ENCODE results near the gene DCPS. TPM values are rescaled to one million over a fixed set of nuclear protein-coding genes. Genes with fewer than 3 reads are reported as not detected.
A peak's percentile ranks its signal among the peaks of the same experiment; 100 is the strongest.
"Not testable (repeated sequence)": the region's sequence is repeated elsewhere in the genome, so short reads cannot be mapped to it uniquely, and the experiment has no call there.

The DCPS gene
- total RNA-seq, 3 donors from 2014 or later: 8.8 to 11.7 (median 9.6) TPM

- Histone ChIP-seq H3K4me1 (peaks cover 0 to 6% of the 10 kb centered on the region in 2 donors), H3K27me3 (no peaks in the 10 kb centered on the region), H3K36me3 (no peaks in the 10 kb centered on the region), H3K4me3 (peak overlapping the region; percentile 55 to 76 (median 60)), H3K27ac (peak overlapping the region; percentile 90 to 91), H3K9me3 (no peaks in the 10 kb centered on the region)
- TF ChIP-seq POLR2A (IDR thresholded peaks at IDR 0.05): no peak
- no peak for TF ChIP-seq CTCF (IDR thresholded peaks at IDR 0.05)
- no peak for TF ChIP-seq POLR2AphosphoS5 (IDR thresholded peaks at IDR 0.05)
- no peak for DNase-seq (ENCODE audit: low spot score in 2 of 2)
- intact Hi-C loops (cut with DNase I; ENCODE audit: low total_unique reads): no loop called here
Measured at GRCh38 chr11:126304457-126305075, 706 bp downstream of the DCPS start.

- no peak overlapping the region for H3K27ac ChIP-seq
- H3K9me3 ChIP-seq: no peaks in the 10 kb centered on the region
- intact Hi-C loops (cut with DNase I; ENCODE audit: low total_unique reads): no loop called here
- no peak overlapping the region for H3K4me3 ChIP-seq
- no peaks in the 10 kb centered on the region for H3K27me3 ChIP-seq
- DNase-seq (ENCODE audit: low spot score in 2 of 2): no peak
- no peak for TF ChIP-seq CTCF (IDR thresholded peaks at IDR 0.05)
- no peak for TF ChIP-seq POLR2AphosphoS5 (IDR thresholded peaks at IDR 0.05)
- no peak for TF ChIP-seq POLR2A (IDR thresholded peaks at IDR 0.05)
- peaks cover 0 to 6% of the 10 kb centered on the region in 2 donors for H3K4me1 ChIP-seq
- H3K36me3 ChIP-seq: no peaks in the 10 kb centered on the region
Measured at GRCh38 chr11:126305699-126306098, 1.8 kb downstream of the DCPS start.

GRCh38 chr11:126307706-126308105 is 3.8 kb downstream of the DCPS start:
- no peaks in the 10 kb centered on the region for H3K36me3 ChIP-seq
- no peaks in the 10 kb centered on the region for H3K27me3 ChIP-seq
- H3K9me3 ChIP-seq: no peaks in the 10 kb centered on the region
- DNase-seq (ENCODE audit: low spot score in 2 of 2): no peak
- peaks cover 0 to 6% of the 10 kb centered on the region in 2 donors for H3K4me1 ChIP-seq
- intact Hi-C loops (cut with DNase I; ENCODE audit: low total_unique reads): no loop called here
- H3K27ac ChIP-seq: no peak overlapping the region
- TF ChIP-seq CTCF (IDR thresholded peaks at IDR 0.05) (no peak), POLR2A (IDR thresholded peaks at IDR 0.05) (no peak), POLR2AphosphoS5 (IDR thresholded peaks at IDR 0.05) (no peak)
- H3K4me3 ChIP-seq: no peak overlapping the region

- H3K27me3 ChIP-seq: no peaks in the 10 kb centered on the region
- intact Hi-C loops (cut with DNase I; ENCODE audit: low total_unique reads): no loop called here
Measured at GRCh38 chr11:126308271-126308671, 4.4 kb downstream of the DCPS start.

GRCh38 chr11:126308771-126309170 is 4.9 kb downstream of the DCPS start:
- H3K27me3 ChIP-seq; H3K9me3 ChIP-seq; H3K4me1 ChIP-seq; H3K27ac ChIP-seq; H3K4me3 ChIP-seq; H3K36me3 ChIP-seq; DNase-seq (ENCODE audit: low spot score in 2 of 2): not testable (repeated sequence)
- intact Hi-C loops (cut with DNase I; ENCODE audit: low total_unique reads): loop anchor here (1.0 kb wide), 1 partner anchor 40 kb away; the partner anchor contains the start of gene SRPRA

More at GRCh38 chr11:126308271-126308671, 4.4 kb downstream of the DCPS start:
- no peak overlapping the region for H3K27ac ChIP-seq
- peaks cover 0 to 6% of the 10 kb centered on the region in 2 donors for H3K4me1 ChIP-seq
- no peaks in the 10 kb centered on the region for H3K9me3 ChIP-seq
- TF ChIP-seq POLR2A (IDR thresholded peaks at IDR 0.05) (no peak), CTCF (IDR thresholded peaks at IDR 0.05) (no peak), POLR2AphosphoS5 (IDR thresholded peaks at IDR 0.05) (no peak)
- no peaks in the 10 kb centered on the region for H3K36me3 ChIP-seq
- H3K4me3 ChIP-seq: no peak overlapping the region
- DNase-seq (ENCODE audit: low spot score in 2 of 2): no peak
